K562 (cell line): ENCODE results near the gene CYSRT1. TPM values are rescaled to one million over a fixed set of nuclear protein-coding genes. Genes with fewer than 3 reads are reported as not detected.

Experiments
- ATAC-seq: fragments of 200-7000 bp; cut with Tn5 transposase; 3 replicates; pipeline ENCODE4 v1.9.1; 2020; ENCODE audit warnings: moderate library complexity
- BruUV-seq: library from RNA; stranded (reverse); fragments of 400-500 nt; replicated peaks from 2 replicates; lab custom pipeline; 2021; lab: Mats Ljungman, UMichigan
- CTCF ChIA-PET: fragments of 300-600 bp; formaldehyde crosslinking; extraction: SDS; loops from one replicate; lab custom pipeline; 2021; ENCODE audit warnings: low intra/inter-chr PET ratio; lab: Yijun Ruan, JAX
- POLR2A ChIA-PET: fragments of 300-600, 350-650 bp; sonication (Branson Sonifier 250); formaldehyde crosslinking; extraction: SDS; loops from one replicate; lab custom pipeline; 2021; ENCODE audit warnings: antibody characterized with exemption, inconsistent platforms; lab: Yijun Ruan, JAX
- DNase-seq, 4 experiments: peaks; one replicate each; pipeline versions ENCODE4 v3.0.0 to v3.0.0-alpha.2; 2011 to 2018; ENCODE audit warnings: low spot score in 3 of 4, mixed read lengths in 3 of 4; ENCODE audit errors: extremely low read depth in 1 of 4
- FAIRE-seq: peaks from 2 replicates; lab custom pipeline; 2011; peaks lifted over from hg19 to GRCh38; lab: Jason Lieb, UNC
- H2AFZ ChIP-seq: 2 replicates; pipeline ENCODE4 v1.6.0; 2011; ENCODE audit warnings: low read depth, low read length, control low read depth, inconsistent platforms
- H3K27ac ChIP-seq: fragments of 200-600 bp; 3 replicates; pipeline ENCODE4 v1.8.0; 2011; ENCODE audit warnings: low read depth, mild to moderate bottlenecking, control low read depth, inconsistent platforms, low read length, moderate library complexity, mixed read lengths; ENCODE audit errors: extremely low read depth
- H3K27me3 ChIP-seq, 2 experiments: fragments of 300-600 bp in 1 of 2; 2 replicates in 1 of 2; 3 replicates in 1 of 2; pipeline versions ENCODE4 v1.6.0 to v1.8.0; 2011; ENCODE audit warnings: inconsistent platforms in 2 of 2, low read length in 2 of 2, mild to moderate bottlenecking in 1 of 2, mixed read lengths in 1 of 2, moderate library complexity in 1 of 2; ENCODE audit not compliant: control insufficient read depth in 2 of 2, insufficient read depth in 2 of 2
- H3K36me3 ChIP-seq: fragments of 300-600 bp; 3 replicates; pipeline ENCODE4 v1.8.0; 2011; ENCODE audit warnings: mild to moderate bottlenecking, low read length, inconsistent platforms; ENCODE audit not compliant: control insufficient read depth, insufficient read depth
- H3K4me1 ChIP-seq, 2 experiments: fragments of 200-600 bp in 1 of 2; replicated peaks in 1 of 2; 2 replicates in 1 of 2; 3 replicates in 1 of 2; pipeline versions ENCODE4 v1.5.1 to v1.8.0; 2011; ENCODE audit warnings: inconsistent platforms in 2 of 2, low read length in 2 of 2, mild to moderate bottlenecking in 1 of 2, mixed read lengths in 1 of 2, moderate library complexity in 1 of 2; ENCODE audit not compliant: control insufficient read depth in 2 of 2, insufficient read depth in 2 of 2
- H3K4me2 ChIP-seq: 2 replicates; pipeline ENCODE4 v1.6.1; 2011; ENCODE audit warnings: low read length, control low read depth, inconsistent platforms, mixed read lengths; ENCODE audit not compliant: insufficient read depth
- H3K4me3 ChIP-seq: fragments of 200-600 bp; sonication (generic), shearing (Covaris generic); 2 replicates; pipeline ENCODE4 v1.5.1; 2016; ENCODE audit warnings: control low read depth, inconsistent platforms
- H3K79me2 ChIP-seq: fragments of 200-600 bp; 3 replicates; pipeline ENCODE4 v1.8.0; 2011; ENCODE audit warnings: low read length, inconsistent platforms; ENCODE audit not compliant: control insufficient read depth, insufficient read depth
- H3K9ac ChIP-seq, 2 experiments: 2 replicates each; pipeline versions ENCODE4 v1.6.0 to v1.6.1; 2011; ENCODE audit warnings: low read depth in 2 of 2, low read length in 2 of 2, control low read depth in 1 of 2, inconsistent platforms in 1 of 2, mild to moderate bottlenecking in 1 of 2, mixed read lengths in 1 of 2; ENCODE audit not compliant: insufficient read depth in 1 of 2
- H3K9me1 ChIP-seq: one replicate; pipeline ENCODE4 v1.6.0; 2011; ENCODE audit warnings: inconsistent platforms, mild to moderate bottlenecking, low read length, moderate library complexity; ENCODE audit not compliant: control insufficient read depth, insufficient read depth
- H3K9me3 ChIP-seq: replicated peaks from 2 replicates; pipeline ENCODE4 v1.5.1; 2011; ENCODE audit warnings: low read depth, low read length, inconsistent platforms; ENCODE audit not compliant: control insufficient read depth, insufficient read depth
- H4K20me1 ChIP-seq: replicated peaks from 2 replicates; pipeline ENCODE4 v1.6.1; 2011; ENCODE audit warnings: low read length, inconsistent platforms, mixed read lengths; ENCODE audit not compliant: control insufficient read depth, insufficient read depth
- ATF3 ChIP-seq, 2 experiments: fragments of 450-650 bp in 1 of 2; sonication (generic) in 1 of 2; formaldehyde crosslinking in 1 of 2; IDR thresholded peaks in 1 of 2; conservative IDR thresholded peaks in 1 of 2; 2 replicates each; pipeline versions ENCODE4 v1.6.1 to v1.8.1; 2016 to 2023; ENCODE audit warnings: mild to moderate bottlenecking in 2 of 2, moderate library complexity in 2 of 2, inconsistent platforms in 1 of 2, missing genetic modification reagents in 1 of 2
- CBX2 ChIP-seq: fragments of 200-600 bp; sonication (generic); IDR thresholded peaks from one replicate; pipeline ENCODE4 v1.6.1; 2012; ENCODE audit warnings: mild to moderate bottlenecking, low read length, inconsistent platforms; ENCODE audit not compliant: insufficient read depth, poor library complexity, severe bottlenecking
- CHD1 ChIP-seq: fragments of 200-600 bp; sonication (generic); IDR thresholded peaks from one replicate; pipeline ENCODE4 v1.6.1; 2012; ENCODE audit warnings: mild to moderate bottlenecking, moderate library complexity, low read length, inconsistent platforms
- CHD4 ChIP-seq: fragments of 200-600 bp; sonication (generic); IDR thresholded peaks from 3 replicates; pipeline ENCODE4 v1.6.1; 2012; ENCODE audit warnings: low read depth, mild to moderate bottlenecking, mixed read lengths, low read length, inconsistent platforms; ENCODE audit not compliant: insufficient read depth, insufficient replicate concordance, poor library complexity, severe bottlenecking
- ETS1 ChIP-seq: conservative IDR thresholded peaks from 2 replicates; pipeline ENCODE4 v1.6.1; 2011; ENCODE audit warnings: low read depth, mild to moderate bottlenecking, low read length; ENCODE audit not compliant: control insufficient read depth
- FIP1L1 ChIP-seq: fragments of 200-400 bp; formaldehyde crosslinking; IDR thresholded peaks from 2 replicates; pipeline ENCODE4 v1.6.1; 2018; ENCODE audit warnings: mild to moderate bottlenecking, low read depth, low read length; ENCODE audit not compliant: poor library complexity, severe bottlenecking
- FOSL1 ChIP-seq: fragments of 200-800 bp; sonication (Bioruptor generic); conservative IDR thresholded peaks from 2 replicates; pipeline ENCODE4 v1.6.1; 2016; ENCODE audit warnings: missing genetic modification characterization, missing compliant biosample characterization
- GATAD2A ChIP-seq: fragments of 450-650 bp; IDR thresholded peaks from 2 replicates; pipeline ENCODE4 v1.6.1; 2017
- JUN ChIP-seq, 2 experiments: sonication (generic) in 1 of 2; formaldehyde crosslinking in 1 of 2; IDR thresholded peaks; 2 replicates each; pipeline versions ENCODE4 v1.6.1 to v1.8.0; 2012 to 2022; ENCODE audit warnings: borderline replicate concordance in 2 of 2, mild to moderate bottlenecking in 2 of 2, improper control_type of control experiment in 1 of 2, low read depth in 1 of 2, low read length in 1 of 2, missing genetic modification reagents in 1 of 2
- NR2F6 ChIP-seq: fragments of 450-650 bp; formaldehyde crosslinking; IDR thresholded peaks from 2 replicates; pipeline ENCODE4 v1.4.0; 2020; ENCODE audit warnings: mild to moderate bottlenecking
- POLR2AphosphoS5 ChIP-seq: IDR thresholded peaks from 2 replicates; pipeline ENCODE4 v1.6.1; 2011; ENCODE audit warnings: mild to moderate bottlenecking, low read depth, low read length, moderate library complexity; ENCODE audit not compliant: control insufficient read depth, insufficient read depth
- RBFOX2 ChIP-seq: fragments of 200-400 bp; formaldehyde crosslinking; IDR thresholded peaks from 2 replicates; pipeline ENCODE4 v1.6.1; 2017; ENCODE audit warnings: low read depth, mild to moderate bottlenecking, low read length, moderate library complexity
- RFX7 ChIP-seq: fragments of 250-450 bp; sonication (Bioruptor Pico); IDR thresholded peaks from 2 replicates; pipeline ENCODE4 v1.5.1; 2021; ENCODE audit warnings: mild to moderate bottlenecking
- SAFB ChIP-seq: fragments of 200-400 bp; formaldehyde crosslinking; IDR thresholded peaks from 2 replicates; pipeline ENCODE4 v1.6.1; 2017; ENCODE audit warnings: low read depth, low read length, borderline replicate concordance
- ZBTB7A ChIP-seq: IDR thresholded peaks from 2 replicates; pipeline ENCODE4 v1.6.1; 2011; ENCODE audit warnings: low read depth, mild to moderate bottlenecking, low read length, moderate library complexity, borderline replicate concordance; ENCODE audit not compliant: control insufficient read depth
- ZC3H4 ChIP-seq: sonication (generic); formaldehyde crosslinking; IDR thresholded peaks from 2 replicates; pipeline ENCODE4 v1.9.0; 2021; ENCODE audit warnings: missing genetic modification reagents, borderline replicate concordance
- WGBS: fragments of 100-300 bp; shearing (Covaris generic); methylation state at CpG from one replicate; pipeline ENCODE4 v1.1.6; 2016; ENCODE audit warnings: low coverage, mixed read lengths; ENCODE audit not compliant: insufficient coverage; ENCODE audit errors: missing lambda C conversion rate; 5-methylcytosine and 5-hydroxymethylcytosine counted together
- in situ Hi-C: fragments of 300-500 bp; cut with MboI; formaldehyde crosslinking; loops from 4 replicates; pipeline ENCODE4 v1.15.0; 2018; ENCODE audit warnings: inconsistent platforms, mixed read lengths
- intact Hi-C: fragments of 100-400 bp; cut with micrococcal nuclease; formaldehyde crosslinking; loops from 2 replicates; pipeline ENCODE4 v1.14.2; 2022
- polyA plus RNA-seq, 8 experiments: library from polyadenylated mRNA; depleted of rRNA in 4 of 8; stranded (reverse) in 5 of 8; unstranded in 3 of 8; fragments of >200 nt; fragmentation: Nextera tagmentation in 2 of 8; fragmentation: Illumina TruSeq in 1 of 8; extraction: Ambion mirVana in 2 of 8; extraction: Trizol in 1 of 8; gene quantifications; 2 replicates each; pipeline versions ENCODE4 v1.2.1 to v1.2.3, GENCODE V29; 2011 to 2014; ENCODE audit warnings: inconsistent platforms in 1 of 8, missing spikeins in 1 of 8
- total RNA-seq, 7 experiments: library from RNA; depleted of rRNA in 6 of 7; stranded (reverse); fragments of >200 nt in 6 of 7; fragmentation: Illumina TruSeq in 2 of 7; extraction: Trizol in 2 of 7; gene quantifications; 2 replicates each; pipeline versions ENCODE4 v1.2.1 to v1.2.3, GENCODE V29; 2011 to 2021; ENCODE audit warnings: low replicate concordance in 1 of 7

The CYSRT1 gene
- total and polyA plus RNA-seq, 9 of the 15 experiments (the other 6 are each of a cell fraction or from before 2014, with no cell fraction given) = 0.04 to 1.4 (median 0.42) TPM; not detected in 3

- H3K4me2 ChIP-seq = peak overlapping the region; percentile 95
- intact Hi-C loops = loop anchor here (1.0 to 10.0 kb wide), 4 partner anchors 13 to 457 kb away; partner anchors contain the start of genes NELFB, NRARP and TOR4A
- no peak for FAIRE-seq
- H2AFZ ChIP-seq = no peak overlapping the region
- no peaks in the 10 kb centered on the region for H3K9me3 ChIP-seq
- in situ Hi-C loops = loop anchor here (25.0 kb wide), 1 partner anchor 454 kb away; the partner anchor contains the start of genes CCDC183 and TMEM141
- CTCF ChIA-PET = no interaction called here
- WGBS = under 1% methylated on average over 43 of the region's 83 CpGs
- H3K4me1 ChIP-seq = peaks cover 28 to 91% of the 10 kb centered on the region in 2 experiments
- DNase-seq = peak; percentile 77 to 88 (median 85)
- H3K9me1 ChIP-seq = peaks cover 4% of the 10 kb centered on the region
- peaks cover 30% of the 10 kb centered on the region for H4K20me1 ChIP-seq
- peak overlapping the region; percentile 87 to 100 for H3K9ac ChIP-seq
- peak overlapping the region; percentile 96 for H3K4me3 ChIP-seq
- peak overlapping the region; percentile 90 for H3K27ac ChIP-seq
- no TSS peak for BruUV-seq
- H3K79me2 ChIP-seq = peaks cover 57% of the 10 kb centered on the region
- POLR2A ChIA-PET = interaction anchor here (0.6 to 6.5 kb wide), 29 partner anchors 9 to 515 kb away, joined by 3 to 221 read pairs (median 5); partner anchors contain the start of genes ANAPC2, CYSRT1, NELFB and SLC34A3
- ATAC-seq = peak; percentile 11
- no peaks in the 10 kb centered on the region for H3K27me3 ChIP-seq
- H3K36me3 ChIP-seq = peaks cover 30% of the 10 kb centered on the region
- peak; percentile 39; the same call in 1 of the 2 replicates for TF ChIP-seq SAFB
- no peak for TF ChIP-seq CHD4
- 0 out of 2 replicates have a peak, but pooled peaks have one; percentile 50 for TF ChIP-seq GATAD2A
- TF ChIP-seq RFX7 = no peak
- TF ChIP-seq FOSL1 (tag) = peak; percentile 87
- 0 out of 2 replicates have a peak, but pooled peaks have one; percentile 48 for TF ChIP-seq ETS1
- TF ChIP-seq POLR2AphosphoS5 = 0 out of 2 replicates have a peak, but pooled peaks have one; percentile 16
- no peak for TF ChIP-seq NR2F6
- TF ChIP-seq RBFOX2 = peak; percentile 93
- TF ChIP-seq CBX2 = no peak
- TF ChIP-seq ZC3H4 (CRISPR knock-in tag) = 0 out of 2 replicates have a peak, but pooled peaks have one; percentile 5
- TF ChIP-seq ZBTB7A = peak; percentile 86; the same call in 1 of the 2 replicates
- peak; percentile 19 for TF ChIP-seq CHD1
- peak; percentile 47 for TF ChIP-seq ATF3 (IDR thresholded peaks at IDR 0.05)
- TF ChIP-seq ATF3 (CRISPR knock-in tag; conservative IDR thresholded peaks at IDR 0.05) = 0 out of 2 replicates have a peak, but pooled peaks have one; percentile 2
- TF ChIP-seq FIP1L1 = peak; percentile 16
- peak; percentile 39; the same call in 1 of the 2 replicates for TF ChIP-seq JUN (IDR thresholded peaks at IDR 0.05; ENCODE audit: borderline replicate concordance, low read depth, low read length)
- 0 out of 2 replicates have a peak, but pooled peaks have one; percentile 66 for TF ChIP-seq JUN (CRISPR knock-in tag; IDR thresholded peaks at IDR 0.05; ENCODE audit: borderline replicate concordance)
Observed at GRCh38 chr9:137241490-137242268, 16.7 kb downstream of the CYSRT1 start.
